HEK293 (cell line): ENCODE results near the gene TMEM259.
"Not testable (repeated sequence)": the region's sequence is repeated elsewhere in the genome, so short reads cannot be mapped to it uniquely, and the experiment has no call there.

Experiments used
- CTCF ChIA-PET: fragments of 350-600 bp; formaldehyde crosslinking; extraction: SDS; loops from one replicate; lab custom pipeline; 2021; ENCODE audit warnings: antibody characterized with exemption; lab: Yijun Ruan, JAX
- POLR2A ChIA-PET: fragments of 300-600 bp; formaldehyde crosslinking; extraction: SDS; loops from one replicate; lab custom pipeline; 2020; ENCODE audit warnings: antibody characterized with exemption, inconsistent platforms; lab: Yijun Ruan, JAX
- H3K27ac ChIP-seq: fragments of 200-500 bp; sonication (Bioruptor generic); 2 replicates; pipeline ENCODE4 v1.5.1; 2014; ENCODE audit warnings: low read depth, low read length, control low read depth, inconsistent platforms; ENCODE audit errors: extremely low read depth
- H3K36me3 ChIP-seq, 2 experiments: fragments of 200-500 bp in 1 of 2; sonication (Bioruptor generic) in 1 of 2; 1 replicate in 1 of 2; 2 replicates in 1 of 2; pipeline ENCODE4 v1.5.1; 2014 to 2017; ENCODE audit warnings: inconsistent platforms in 2 of 2, low read length in 2 of 2; ENCODE audit not compliant: control insufficient read depth in 2 of 2, insufficient read depth in 1 of 2
- H3K4me1 ChIP-seq: fragments of 200-500 bp; sonication (Bioruptor generic); 2 replicates; pipeline ENCODE4 v1.5.1; 2014; ENCODE audit warnings: mild to moderate bottlenecking, low read length, inconsistent platforms; ENCODE audit not compliant: control insufficient read depth, insufficient read depth
- H3K4me3 ChIP-seq: 2 replicates; pipeline ENCODE4 v1.5.1; 2011; ENCODE audit warnings: low read depth, mild to moderate bottlenecking, control low read depth, low read length, moderate library complexity
- H3K9me3 ChIP-seq: fragments of 200-500 bp; sonication (Bioruptor generic); 2 replicates; pipeline ENCODE4 v1.5.1; 2014; ENCODE audit warnings: low read depth, low read length, inconsistent platforms; ENCODE audit not compliant: control insufficient read depth, insufficient read depth
- BCL11B ChIP-seq: fragments of 450-650 bp; formaldehyde crosslinking; IDR thresholded peaks from 2 replicates; pipeline ENCODE4 v1.5.1; 2016; ENCODE audit warnings: low read depth, missing biosample characterization, missing genetic modification characterization
- KLF10 ChIP-seq: fragments of 450-650 bp; IDR thresholded peaks from 2 replicates; pipeline ENCODE4 v1.5.1; 2018; ENCODE audit warnings: missing biosample characterization, mild to moderate bottlenecking, missing genetic modification characterization
- MZF1 ChIP-seq: fragments of 450-650 bp; formaldehyde crosslinking; IDR thresholded peaks from 2 replicates; pipeline ENCODE4 v1.5.1; 2017; ENCODE audit warnings: missing biosample characterization, missing genetic modification characterization, borderline replicate concordance
- SP2 ChIP-seq: fragments of 450-650 bp; formaldehyde crosslinking; IDR thresholded peaks from 2 replicates; pipeline ENCODE4 v1.5.1; 2016; ENCODE audit warnings: missing biosample characterization, missing genetic modification characterization
- SP7 ChIP-seq: fragments of 450-650 bp; formaldehyde crosslinking; IDR thresholded peaks from 2 replicates; pipeline ENCODE4 v1.5.1; 2016; ENCODE audit warnings: missing biosample characterization, missing genetic modification characterization
- ZBTB48 ChIP-seq: fragments of 450-650 bp; formaldehyde crosslinking; IDR thresholded peaks from 2 replicates; pipeline ENCODE4 v1.5.1; 2016; ENCODE audit warnings: missing biosample characterization, missing genetic modification characterization
- ZBTB7A ChIP-seq: fragments of 450-650 bp; formaldehyde crosslinking; IDR thresholded peaks from 2 replicates; pipeline ENCODE4 v1.5.1; 2016; ENCODE audit warnings: low read depth, missing biosample characterization, missing genetic modification characterization
- ZFP3 ChIP-seq: fragments of 450-650 bp; formaldehyde crosslinking; IDR thresholded peaks from 2 replicates; pipeline ENCODE4 v1.5.1; 2016; ENCODE audit warnings: low read depth, missing biosample characterization, missing genetic modification characterization
- ZNF121 ChIP-seq: fragments of 450-650 bp; formaldehyde crosslinking; IDR thresholded peaks from 2 replicates; pipeline ENCODE4 v1.5.1; 2016; ENCODE audit warnings: missing biosample characterization, missing genetic modification characterization
- ZNF138 ChIP-seq: fragments of 450-650 bp; formaldehyde crosslinking; IDR thresholded peaks from 2 replicates; pipeline ENCODE4 v1.5.1; 2016; ENCODE audit warnings: missing biosample characterization, missing genetic modification characterization, borderline replicate concordance
- ZNF555 ChIP-seq: fragments of 450-650 bp; formaldehyde crosslinking; conservative IDR thresholded peaks from 2 replicates; pipeline ENCODE4 v1.5.1; 2017; ENCODE audit warnings: missing biosample characterization, mild to moderate bottlenecking, missing genetic modification characterization, inconsistent platforms
- ZNF670 ChIP-seq: fragments of 450-650 bp; formaldehyde crosslinking; IDR thresholded peaks from 2 replicates; pipeline ENCODE4 v1.5.1; 2016; ENCODE audit warnings: missing biosample characterization, missing genetic modification characterization, low read depth
- ZNF777 ChIP-seq: fragments of 450-650 bp; formaldehyde crosslinking; IDR thresholded peaks from 2 replicates; pipeline ENCODE4 v1.5.1; 2017; ENCODE audit warnings: missing biosample characterization, missing genetic modification characterization, borderline replicate concordance
- ZSCAN30 ChIP-seq: fragments of 450-650 bp; IDR thresholded peaks from 2 replicates; pipeline ENCODE4 v1.5.1; 2018; ENCODE audit warnings: missing biosample characterization, mild to moderate bottlenecking, missing genetic modification characterization, moderate library complexity
- TF ChIP-seq, protein P1 (sequence below): fragments of 450-650 bp; formaldehyde crosslinking; IDR thresholded peaks from 2 replicates; pipeline ENCODE4 v1.5.1; 2016; ENCODE audit warnings: missing biosample characterization, missing genetic modification characterization
- TF ChIP-seq, protein P2 (sequence below): fragments of 450-650 bp; formaldehyde crosslinking; IDR thresholded peaks from 2 replicates; pipeline ENCODE4 v1.5.1; 2016; ENCODE audit warnings: missing biosample characterization, missing genetic modification characterization, low read depth
- TF ChIP-seq, protein P3 (sequence below): fragments of 450-650 bp; formaldehyde crosslinking; IDR thresholded peaks from 2 replicates; pipeline ENCODE4 v1.5.1; 2016; ENCODE audit warnings: missing biosample characterization, missing genetic modification characterization, borderline replicate concordance
- TF ChIP-seq, protein P4 (sequence below): fragments of 450-650 bp; formaldehyde crosslinking; IDR thresholded peaks from 2 replicates; pipeline ENCODE4 v1.5.1; 2016; ENCODE audit warnings: missing biosample characterization, missing genetic modification characterization

Gene TMEM259

GRCh38 chr19:1025080-1025479 is 4.2 kb upstream of the TMEM259 start:
- POLR2A ChIA-PET: interaction anchor here (1.1 to 6.2 kb wide), 3 partner anchors 15 to 60 kb away, joined by 3 to 60 read pairs (median 18); partner anchors contain the start of gene ABCA7
- not testable (repeated sequence) for H3K4me3 ChIP-seq, H3K9me3 ChIP-seq, H3K36me3 ChIP-seq, H3K27ac ChIP-seq, H3K4me1 ChIP-seq
- CTCF ChIA-PET: interaction anchor here (0.5 to 2.6 kb wide), 2 partner anchors 40 to 222 kb away, joined by 3 to 11 read pairs; no protein-coding TSS in a partner anchor
- peak; percentile 85 for TF ChIP-seq ZFP3

GRCh38 chr19:1023883-1024188 is 2.9 kb upstream of the TMEM259 start:
- H3K27ac ChIP-seq, H3K9me3 ChIP-seq, H3K4me1 ChIP-seq, H3K4me3 ChIP-seq, POLR2A ChIA-PET, H3K36me3 ChIP-seq, CTCF ChIA-PET: not testable (repeated sequence)
- peak; percentile 75; the same call in 1 of the 2 replicates for TF ChIP-seq ZNF121

- ChIA-PET POLR2A (interaction anchor here (1.1 to 1.2 kb wide), 2 partner anchors 20 to 21 kb away, joined by 3 read pairs; partner anchors contain the start of gene ABCA7), CTCF (interaction anchor here (0.6 to 1.0 kb wide), 4 partner anchors 81 to 352 kb away, joined by 3 to 5 read pairs (median 4); no protein-coding TSS in a partner anchor)
- peaks cover 7% of the 10 kb centered on the region for H3K4me1 ChIP-seq
- H3K9me3 ChIP-seq: no peaks in the 10 kb centered on the region
- H3K36me3 ChIP-seq: peaks cover 0 to 26% of the 10 kb centered on the region in 2 experiments; a peak in 1 of 3 replicates
- peak overlapping the region; percentile 80 for H3K27ac ChIP-seq
- H3K4me3 ChIP-seq: peak overlapping the region; percentile 86
- TF ChIP-seq KLF10 (no peak), MZF1 (tag by site-specific recombination) (peak; percentile 51; the same call in 1 of the 2 replicates), ZNF555 (tag by site-specific recombination) (no peak), BCL11B (tag by site-specific recombination) (peak; percentile 99), SP2 (tag by site-specific recombination) (peak; percentile 30; the same call in 1 of the 2 replicates), ZBTB7A (tag by site-specific recombination) (peak; percentile 91; the same call in 1 of the 2 replicates), ZNF670 (tag by site-specific recombination) (no peak), ZBTB48 (tag by site-specific recombination) (peak; percentile 62), ZSCAN30 (0 out of 2 replicates have a peak, but pooled peaks have one; percentile 7), SP7 (tag by site-specific recombination) (0 out of 2 replicates have a peak, but pooled peaks have one; percentile 35), ZNF138 (tag by site-specific recombination) (no peak), ZNF777 (tag by site-specific recombination) (no peak)
- TF ChIP-seq, protein P1, sequence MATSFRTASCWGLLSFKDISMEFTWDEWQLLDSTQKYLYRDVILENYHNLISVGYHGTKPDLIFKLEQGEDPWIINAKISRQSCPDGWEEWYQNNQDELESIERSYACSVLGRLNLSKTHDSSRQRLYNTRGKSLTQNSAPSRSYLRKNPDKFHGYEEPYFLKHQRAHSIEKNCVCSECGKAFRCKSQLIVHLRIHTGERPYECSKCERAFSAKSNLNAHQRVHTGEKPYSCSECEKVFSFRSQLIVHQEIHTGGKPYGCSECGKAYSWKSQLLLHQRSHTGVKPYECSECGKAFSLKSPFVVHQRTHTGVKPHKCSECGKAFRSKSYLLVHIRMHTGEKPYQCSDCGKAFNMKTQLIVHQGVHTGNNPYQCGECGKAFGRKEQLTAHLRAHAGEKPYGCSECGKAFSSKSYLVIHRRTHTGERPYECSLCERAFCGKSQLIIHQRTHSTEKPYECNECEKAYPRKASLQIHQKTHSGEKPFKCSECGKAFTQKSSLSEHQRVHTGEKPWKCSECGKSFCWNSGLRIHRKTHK (tag by site-specific recombination): no peak
- TF ChIP-seq, protein P2, sequence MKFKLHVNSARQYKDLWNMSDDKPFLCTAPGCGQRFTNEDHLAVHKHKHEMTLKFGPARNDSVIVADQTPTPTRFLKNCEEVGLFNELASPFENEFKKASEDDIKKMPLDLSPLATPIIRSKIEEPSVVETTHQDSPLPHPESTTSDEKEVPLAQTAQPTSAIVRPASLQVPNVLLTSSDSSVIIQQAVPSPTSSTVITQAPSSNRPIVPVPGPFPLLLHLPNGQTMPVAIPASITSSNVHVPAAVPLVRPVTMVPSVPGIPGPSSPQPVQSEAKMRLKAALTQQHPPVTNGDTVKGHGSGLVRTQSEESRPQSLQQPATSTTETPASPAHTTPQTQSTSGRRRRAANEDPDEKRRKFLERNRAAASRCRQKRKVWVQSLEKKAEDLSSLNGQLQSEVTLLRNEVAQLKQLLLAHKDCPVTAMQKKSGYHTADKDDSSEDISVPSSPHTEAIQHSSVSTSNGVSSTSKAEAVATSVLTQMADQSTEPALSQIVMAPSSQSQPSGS (tag by site-specific recombination): no peak
- TF ChIP-seq, protein P3, sequence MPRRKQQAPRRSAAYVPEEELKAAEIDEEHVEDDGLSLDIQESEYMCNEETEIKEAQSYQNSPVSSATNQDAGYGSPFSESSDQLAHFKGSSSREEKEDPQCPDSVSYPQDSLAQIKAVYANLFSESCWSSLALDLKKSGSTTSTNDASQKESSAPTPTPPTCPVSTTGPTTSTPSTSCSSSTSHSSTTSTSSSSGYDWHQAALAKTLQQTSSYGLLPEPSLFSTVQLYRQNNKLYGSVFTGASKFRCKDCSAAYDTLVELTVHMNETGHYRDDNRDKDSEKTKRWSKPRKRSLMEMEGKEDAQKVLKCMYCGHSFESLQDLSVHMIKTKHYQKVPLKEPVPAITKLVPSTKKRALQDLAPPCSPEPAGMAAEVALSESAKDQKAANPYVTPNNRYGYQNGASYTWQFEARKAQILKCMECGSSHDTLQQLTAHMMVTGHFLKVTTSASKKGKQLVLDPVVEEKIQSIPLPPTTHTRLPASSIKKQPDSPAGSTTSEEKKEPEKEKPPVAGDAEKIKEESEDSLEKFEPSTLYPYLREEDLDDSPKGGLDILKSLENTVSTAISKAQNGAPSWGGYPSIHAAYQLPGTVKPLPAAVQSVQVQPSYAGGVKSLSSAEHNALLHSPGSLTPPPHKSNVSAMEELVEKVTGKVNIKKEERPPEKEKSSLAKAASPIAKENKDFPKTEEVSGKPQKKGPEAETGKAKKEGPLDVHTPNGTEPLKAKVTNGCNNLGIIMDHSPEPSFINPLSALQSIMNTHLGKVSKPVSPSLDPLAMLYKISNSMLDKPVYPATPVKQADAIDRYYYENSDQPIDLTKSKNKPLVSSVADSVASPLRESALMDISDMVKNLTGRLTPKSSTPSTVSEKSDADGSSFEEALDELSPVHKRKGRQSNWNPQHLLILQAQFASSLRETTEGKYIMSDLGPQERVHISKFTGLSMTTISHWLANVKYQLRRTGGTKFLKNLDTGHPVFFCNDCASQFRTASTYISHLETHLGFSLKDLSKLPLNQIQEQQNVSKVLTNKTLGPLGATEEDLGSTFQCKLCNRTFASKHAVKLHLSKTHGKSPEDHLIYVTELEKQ (tag by site-specific recombination): no peak
- TF ChIP-seq, protein P4, sequence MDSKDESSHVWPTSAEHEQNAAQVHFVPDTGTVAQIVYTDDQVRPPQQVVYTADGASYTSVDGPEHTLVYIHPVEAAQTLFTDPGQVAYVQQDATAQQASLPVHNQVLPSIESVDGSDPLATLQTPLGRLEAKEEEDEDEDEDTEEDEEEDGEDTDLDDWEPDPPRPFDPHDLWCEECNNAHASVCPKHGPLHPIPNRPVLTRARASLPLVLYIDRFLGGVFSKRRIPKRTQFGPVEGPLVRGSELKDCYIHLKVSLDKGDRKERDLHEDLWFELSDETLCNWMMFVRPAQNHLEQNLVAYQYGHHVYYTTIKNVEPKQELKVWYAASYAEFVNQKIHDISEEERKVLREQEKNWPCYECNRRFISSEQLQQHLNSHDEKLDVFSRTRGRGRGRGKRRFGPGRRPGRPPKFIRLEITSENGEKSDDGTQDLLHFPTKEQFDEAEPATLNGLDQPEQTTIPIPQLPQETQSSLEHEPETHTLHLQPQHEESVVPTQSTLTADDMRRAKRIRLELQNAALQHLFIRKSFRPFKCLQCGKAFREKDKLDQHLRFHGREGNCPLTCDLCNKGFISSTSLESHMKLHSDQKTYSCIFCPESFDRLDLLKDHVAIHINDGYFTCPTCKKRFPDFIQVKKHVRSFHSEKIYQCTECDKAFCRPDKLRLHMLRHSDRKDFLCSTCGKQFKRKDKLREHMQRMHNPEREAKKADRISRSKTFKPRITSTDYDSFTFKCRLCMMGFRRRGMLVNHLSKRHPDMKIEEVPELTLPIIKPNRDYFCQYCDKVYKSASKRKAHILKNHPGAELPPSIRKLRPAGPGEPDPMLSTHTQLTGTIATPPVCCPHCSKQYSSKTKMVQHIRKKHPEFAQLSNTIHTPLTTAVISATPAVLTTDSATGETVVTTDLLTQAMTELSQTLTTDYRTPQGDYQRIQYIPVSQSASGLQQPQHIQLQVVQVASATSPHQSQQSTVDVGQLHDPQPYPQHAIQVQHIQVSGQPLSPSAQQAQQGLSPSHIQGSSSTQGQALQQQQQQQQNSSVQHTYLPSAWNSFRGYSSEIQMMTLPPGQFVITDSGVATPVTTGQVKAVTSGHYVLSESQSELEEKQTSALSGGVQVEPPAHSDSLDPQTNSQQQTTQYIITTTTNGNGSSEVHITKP (tag by site-specific recombination): 0 out of 2 replicates have a peak, but pooled peaks have one; percentile 16
These were observed 699 bp downstream of the TMEM259 start for GRCh38 chr19:1019980-1020867.
